GM12872 (cell line): ENCODE results near the gene ARF3.
A peak's percentile ranks its signal among the peaks of the same experiment; 100 is the strongest.

ENCODE experiments used
- TF ChIP-seq, protein P1 (sequence below): IDR thresholded peaks from 3 replicates; pipeline ENCODE4 v1.5.1; 2011; ENCODE audit warnings: low read depth, mild to moderate bottlenecking, low read length, moderate library complexity; ENCODE audit not compliant: insufficient read depth

ARF3 gene

DNA sequence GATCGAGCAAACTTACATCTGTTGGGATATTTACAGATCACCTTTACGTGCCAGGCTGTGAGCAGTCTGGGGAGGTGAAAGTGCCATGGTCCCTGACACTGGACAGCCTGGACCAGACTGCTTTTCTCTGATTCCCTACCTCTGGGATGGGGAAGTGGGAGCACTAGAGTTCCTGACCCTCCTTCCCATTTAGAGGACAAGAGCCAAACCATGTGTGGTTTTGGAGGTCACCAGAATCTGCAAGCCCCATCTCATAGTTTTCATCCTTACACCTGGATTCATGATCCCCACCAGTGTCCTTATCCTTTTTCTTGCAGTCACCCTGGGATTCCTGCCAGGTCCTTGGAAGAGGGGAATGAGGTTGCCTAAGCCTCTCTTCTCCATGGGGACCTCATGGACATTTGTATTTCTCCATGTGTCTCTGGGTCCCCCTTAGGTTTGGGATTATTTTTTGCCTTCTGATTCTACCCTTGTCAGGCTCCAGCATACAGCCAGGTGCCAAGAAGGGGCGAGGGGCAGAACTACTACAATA lies 15.7 kb upstream of the ARF3 start:
- TF ChIP-seq, protein P1, sequence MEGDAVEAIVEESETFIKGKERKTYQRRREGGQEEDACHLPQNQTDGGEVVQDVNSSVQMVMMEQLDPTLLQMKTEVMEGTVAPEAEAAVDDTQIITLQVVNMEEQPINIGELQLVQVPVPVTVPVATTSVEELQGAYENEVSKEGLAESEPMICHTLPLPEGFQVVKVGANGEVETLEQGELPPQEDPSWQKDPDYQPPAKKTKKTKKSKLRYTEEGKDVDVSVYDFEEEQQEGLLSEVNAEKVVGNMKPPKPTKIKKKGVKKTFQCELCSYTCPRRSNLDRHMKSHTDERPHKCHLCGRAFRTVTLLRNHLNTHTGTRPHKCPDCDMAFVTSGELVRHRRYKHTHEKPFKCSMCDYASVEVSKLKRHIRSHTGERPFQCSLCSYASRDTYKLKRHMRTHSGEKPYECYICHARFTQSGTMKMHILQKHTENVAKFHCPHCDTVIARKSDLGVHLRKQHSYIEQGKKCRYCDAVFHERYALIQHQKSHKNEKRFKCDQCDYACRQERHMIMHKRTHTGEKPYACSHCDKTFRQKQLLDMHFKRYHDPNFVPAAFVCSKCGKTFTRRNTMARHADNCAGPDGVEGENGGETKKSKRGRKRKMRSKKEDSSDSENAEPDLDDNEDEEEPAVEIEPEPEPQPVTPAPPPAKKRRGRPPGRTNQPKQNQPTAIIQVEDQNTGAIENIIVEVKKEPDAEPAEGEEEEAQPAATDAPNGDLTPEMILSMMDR: no peak; the same call in 2 of the 3 replicates

DNA sequence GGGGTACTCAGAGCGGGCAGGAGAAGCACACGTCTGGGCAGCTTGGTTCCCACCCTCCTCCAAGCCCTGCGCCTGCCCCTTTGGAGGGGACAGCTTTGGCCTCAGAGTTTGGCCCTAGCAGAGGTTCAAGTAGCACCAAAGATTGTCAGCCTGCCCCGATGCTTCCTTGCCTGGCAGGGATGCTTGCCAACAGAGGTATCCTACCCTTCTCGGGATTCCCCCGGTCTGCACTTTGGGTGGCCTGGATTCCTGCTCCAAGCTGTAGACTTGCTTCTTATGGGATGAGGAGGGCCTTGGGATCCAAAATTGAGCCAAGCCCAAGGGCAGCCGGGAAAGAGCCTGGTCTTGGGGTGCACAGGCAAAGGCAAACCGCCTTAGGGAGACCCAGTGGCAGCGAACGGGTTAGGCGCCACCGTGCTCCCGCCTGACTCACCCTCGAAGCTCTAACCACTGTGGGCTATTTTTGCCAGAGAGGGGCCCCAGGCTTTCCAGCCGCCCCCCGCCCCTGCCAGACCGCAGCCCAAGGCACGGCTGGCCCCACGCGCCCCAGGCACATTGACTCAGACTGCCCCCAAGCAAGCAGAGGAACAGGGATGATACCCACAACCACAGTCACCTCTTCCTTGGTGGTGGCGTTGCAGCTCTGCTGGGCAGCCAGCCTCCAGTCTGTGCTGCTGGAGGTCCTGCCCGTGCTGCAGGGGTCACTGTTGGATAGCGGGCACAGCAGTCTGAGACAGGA lies 15.1 kb upstream of the ARF3 start:
- TF ChIP-seq, protein P1: peak; percentile 30; the same call in 2 of the 3 replicates

GRCh38 chr12:48970702-48971334 lies 13.5 kb upstream of the ARF3 start:
- TF ChIP-seq, protein P1: no peak

GRCh38 chr12:48969833-48970701 lies 12.8 kb upstream of the ARF3 start:
- TF ChIP-seq, protein P1: 0 out of 3 replicates have a peak, but pooled peaks have one; percentile 14

- TF ChIP-seq, protein P1: no peak
These were observed 12.0 kb upstream of the ARF3 start for GRCh38 chr12:48969160-48969771.

- TF ChIP-seq, protein P1: no peak
These were observed 11.2 kb upstream of the ARF3 start for GRCh38 chr12:48968467-48968866.
